Stimulated activated CD4-positive, alpha-beta T cell treated with anti-CD3 and anti-CD28 coated beads, TNF-alpha, amount 100 ng/mL, for 4 hours (primary cell): Measurements from ENCODE around the gene MTRFR.
A peak's percentile ranks its signal among the peaks of the same experiment; 100 is the strongest.
"Not testable (repeated sequence)": the region's sequence is repeated elsewhere in the genome, so short reads cannot be mapped to it uniquely, and the experiment has no call there.

Experiments used
- DNase-seq, 3 experiments: peaks; one replicate each; pipeline ENCODE4 v3.0.0-alpha.2; 2020; ENCODE audit warnings: low read depth in 3 of 3

Gene MTRFR

GRCh38 chr12:123248996-123249741 lies 15.9 kb downstream of the MTRFR start:
- not testable (repeated sequence) for DNase-seq

DNA sequence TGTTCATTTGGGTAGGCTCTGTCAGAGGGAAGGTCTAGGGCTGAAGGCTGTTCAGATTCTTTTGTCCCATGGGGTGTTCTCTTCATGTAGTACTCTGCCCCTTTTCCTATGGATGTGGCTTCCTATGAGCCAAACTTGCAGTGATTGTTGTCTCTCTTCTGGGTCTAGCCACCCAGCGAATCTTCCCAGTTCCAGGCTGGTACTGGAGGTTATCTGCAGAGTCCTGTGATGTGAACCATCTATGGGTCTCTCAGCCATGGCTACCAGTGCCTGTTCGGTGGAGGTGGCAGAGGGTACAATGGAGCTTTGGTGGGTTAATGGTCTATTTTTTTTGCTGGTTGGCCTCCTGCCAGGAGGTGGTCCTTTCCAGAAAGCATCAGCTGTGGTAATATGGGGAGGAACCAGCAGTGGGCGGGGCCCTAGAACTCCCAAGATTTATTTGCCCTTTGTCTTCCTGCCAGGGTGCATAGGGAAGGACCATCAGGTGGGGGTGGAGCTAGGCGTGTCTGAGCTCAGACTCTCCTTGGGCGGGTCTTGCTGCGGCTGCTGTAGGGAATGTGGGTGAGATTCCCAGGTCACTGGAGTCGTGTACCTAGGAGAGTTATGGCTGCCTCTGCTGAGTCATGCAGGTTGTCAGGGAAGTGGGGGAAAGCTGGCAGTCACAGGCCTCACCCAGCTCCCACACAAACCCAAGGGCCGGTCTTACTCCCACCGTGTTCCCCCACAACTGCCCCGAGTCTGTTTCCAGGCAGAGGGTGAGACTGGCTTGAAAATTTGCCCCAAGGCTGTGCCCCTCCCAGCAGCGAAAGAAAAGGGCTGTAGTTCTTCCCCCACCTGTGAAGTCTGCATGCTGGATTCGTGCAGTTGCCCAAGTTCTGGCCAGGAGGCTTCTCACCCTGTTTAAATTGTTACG lies 17.5 kb downstream of the MTRFR start:
- no peak for DNase-seq

GRCh38 chr12:123251403-123252076 lies 18.3 kb downstream of the MTRFR start:
- DNase-seq = no peak

GRCh38 chr12:123252365-123252764 lies 19.1 kb downstream of the MTRFR start:
- DNase-seq = not testable (repeated sequence)

DNA sequence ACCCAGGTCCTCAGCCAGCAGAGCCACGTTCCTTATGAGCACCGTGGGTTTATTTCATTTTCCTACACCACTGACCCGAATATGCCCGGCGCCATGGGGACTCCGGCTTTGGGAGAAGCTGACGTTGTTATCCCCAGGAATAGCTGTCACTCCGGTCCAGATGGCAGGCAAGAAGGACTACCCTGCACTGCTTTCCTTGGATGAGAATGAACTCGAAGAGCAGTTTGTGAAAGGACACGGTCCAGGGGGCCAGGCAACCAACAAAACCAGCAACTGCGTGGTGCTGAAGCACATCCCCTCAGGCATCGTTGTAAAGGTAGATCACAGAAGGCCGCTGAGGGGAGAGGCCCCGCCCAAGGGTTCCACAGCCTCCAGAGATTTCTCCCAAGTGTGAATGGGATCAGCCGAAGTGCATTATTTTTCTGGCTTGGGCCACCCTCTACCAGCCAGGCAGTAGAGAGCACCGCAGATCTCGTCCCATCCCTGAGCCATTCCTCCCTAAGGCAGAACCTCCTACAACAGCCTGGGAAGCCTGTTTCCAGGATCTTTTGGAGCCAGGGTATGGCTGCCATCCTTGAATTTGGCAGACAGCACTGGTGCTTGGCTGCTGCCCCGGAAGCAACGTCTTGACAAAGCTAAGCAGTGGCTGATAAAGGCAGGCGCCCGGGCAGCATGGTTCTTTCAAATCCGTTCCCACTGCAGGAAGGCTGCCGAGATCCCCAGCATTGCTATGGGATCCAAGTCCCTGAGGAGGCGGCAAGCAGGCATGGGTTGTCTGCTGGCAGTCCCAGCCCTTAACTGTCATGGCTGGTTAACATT lies 20.6 kb downstream of the MTRFR start:
- DNase-seq = no peak

GRCh38 chr12:123254853-123255446 lies 21.7 kb downstream of the MTRFR start:
- DNase-seq = no peak

DNA sequence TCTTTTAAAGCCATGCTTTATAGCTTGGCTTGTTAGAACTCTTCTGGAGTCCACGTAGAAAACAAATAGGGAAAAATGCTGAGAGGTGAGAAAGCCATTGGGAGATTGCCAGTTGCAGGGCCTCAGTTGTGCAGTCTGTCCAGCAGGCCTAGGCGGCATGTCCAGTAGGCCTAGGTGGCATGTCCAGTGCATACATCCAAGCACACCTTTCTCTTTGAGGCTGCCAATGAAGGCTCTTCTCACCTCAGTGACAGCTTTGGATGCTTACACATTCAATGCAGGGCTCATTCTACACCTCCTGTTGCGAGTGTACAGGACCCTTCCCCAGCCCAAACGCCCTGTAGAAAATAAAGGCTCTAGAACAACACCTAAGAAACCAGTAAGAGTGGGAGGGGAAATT lies 25.4 kb downstream of the MTRFR start:
- no peak for DNase-seq

DNA sequence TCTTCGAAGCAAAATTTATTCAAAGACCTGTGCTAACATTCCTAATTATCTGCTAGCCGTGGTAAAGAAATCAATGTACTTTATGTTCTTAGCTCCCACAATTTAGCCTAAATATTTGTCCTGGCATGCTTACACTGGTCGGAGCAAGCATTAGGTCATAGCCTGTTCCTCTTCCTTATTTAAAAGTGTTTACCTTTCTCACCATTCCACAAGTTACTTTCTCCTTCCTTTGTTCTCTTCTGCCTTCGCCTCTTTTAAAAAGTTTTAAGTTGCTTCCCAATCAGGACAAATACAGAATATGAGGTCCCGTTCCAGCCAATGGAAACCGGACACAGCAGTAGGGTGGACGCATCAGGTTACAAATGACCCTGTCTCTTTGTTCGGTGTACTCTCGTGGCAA lies 26.8 kb downstream of the MTRFR start:
- DNase-seq = no peak

- no peak for DNase-seq
Observed at GRCh38 chr12:123261196-123261595, 28.0 kb downstream of the MTRFR start.

DNA sequence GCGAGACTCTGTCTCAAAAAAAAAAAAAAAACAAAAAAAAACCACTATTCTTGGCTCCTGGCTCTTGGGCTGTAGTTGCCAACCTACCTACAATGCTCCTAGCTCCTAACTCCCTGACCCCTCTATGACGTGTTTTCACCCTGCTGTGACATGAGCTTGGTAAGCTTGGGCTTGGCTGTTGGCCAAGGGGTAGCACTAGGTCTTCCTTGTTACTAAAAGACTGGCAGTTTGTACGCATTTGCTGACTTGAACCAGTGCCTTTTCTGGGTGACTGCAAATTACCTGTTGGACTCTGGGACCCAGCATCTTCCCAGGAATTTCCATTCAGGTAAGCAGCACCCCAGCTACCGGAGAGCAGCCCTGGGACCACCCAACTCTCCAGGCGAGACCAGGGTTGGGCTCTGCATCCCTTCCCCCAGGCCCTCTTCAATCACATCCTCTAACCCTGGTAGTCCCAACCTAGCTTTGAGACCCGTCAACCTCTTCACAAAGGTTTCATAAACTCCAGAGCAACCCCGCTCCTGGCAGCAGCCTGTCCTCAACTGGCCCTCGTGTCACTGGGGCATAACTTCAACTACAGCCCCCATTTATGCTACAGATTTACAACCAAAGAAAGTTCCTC lies 30.1 kb downstream of the MTRFR start:
- no peak for DNase-seq

DNA sequence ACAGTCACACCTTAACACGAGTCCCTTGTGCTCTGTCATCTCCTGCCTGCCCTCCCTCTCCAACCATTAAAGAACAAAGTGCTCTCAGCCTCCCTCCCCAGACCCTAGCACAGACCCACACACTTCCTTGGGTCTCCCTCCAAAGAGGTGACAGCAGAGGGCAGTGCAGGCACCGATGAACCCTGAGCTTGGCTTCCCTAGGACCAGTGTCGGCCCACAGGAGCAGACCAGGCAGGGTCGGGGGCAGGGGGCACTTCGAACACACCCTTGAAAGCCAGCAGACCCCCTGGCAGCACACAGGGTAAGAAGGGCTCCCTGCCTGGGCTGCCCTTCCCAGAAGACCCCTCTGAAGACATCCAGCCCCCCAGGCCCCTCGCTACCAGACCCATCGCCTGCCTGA lies 31.4 kb downstream of the MTRFR start:
- DNase-seq = no peak

DNA sequence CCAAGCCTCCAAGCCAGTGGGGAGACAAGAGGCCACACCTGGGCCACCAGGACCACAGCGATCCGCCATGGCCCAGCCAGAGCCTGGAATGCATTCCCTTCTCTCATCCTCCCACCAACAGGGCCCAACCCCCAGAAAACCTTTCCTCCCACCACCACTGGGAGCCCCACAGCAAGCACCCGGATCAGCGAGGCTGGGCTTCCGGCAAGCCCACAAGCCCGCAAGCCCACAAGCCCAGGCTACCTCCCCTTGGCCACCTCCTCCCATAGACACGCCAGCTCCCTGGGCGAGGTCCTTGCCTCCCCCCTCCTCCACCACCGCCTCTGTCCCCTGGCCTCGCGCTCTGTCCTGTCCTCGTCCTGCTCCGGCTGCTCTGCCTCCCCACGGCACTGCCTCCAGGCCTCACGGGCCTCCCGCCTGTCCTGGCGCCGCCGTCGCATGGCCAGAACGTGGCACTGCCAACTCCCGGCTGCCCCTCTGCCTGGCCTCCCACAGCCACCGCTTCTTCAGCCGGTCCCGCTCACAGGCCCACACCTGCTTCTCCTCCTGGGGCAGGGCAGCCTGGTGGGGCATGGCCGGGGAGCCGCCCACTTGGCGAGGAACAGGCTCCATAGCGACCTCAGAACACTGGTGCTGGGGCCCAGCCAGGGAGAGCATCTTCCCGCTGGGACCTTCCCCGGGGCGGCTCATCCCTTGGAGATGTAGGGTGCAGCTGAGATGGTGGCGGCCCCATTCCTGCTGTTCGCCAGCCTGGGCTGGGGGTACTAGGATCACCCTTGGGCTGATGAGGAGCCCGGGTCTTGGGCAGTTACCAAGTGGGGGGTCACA lies 32.8 kb downstream of the MTRFR start:
- DNase-seq = no peak

DNA sequence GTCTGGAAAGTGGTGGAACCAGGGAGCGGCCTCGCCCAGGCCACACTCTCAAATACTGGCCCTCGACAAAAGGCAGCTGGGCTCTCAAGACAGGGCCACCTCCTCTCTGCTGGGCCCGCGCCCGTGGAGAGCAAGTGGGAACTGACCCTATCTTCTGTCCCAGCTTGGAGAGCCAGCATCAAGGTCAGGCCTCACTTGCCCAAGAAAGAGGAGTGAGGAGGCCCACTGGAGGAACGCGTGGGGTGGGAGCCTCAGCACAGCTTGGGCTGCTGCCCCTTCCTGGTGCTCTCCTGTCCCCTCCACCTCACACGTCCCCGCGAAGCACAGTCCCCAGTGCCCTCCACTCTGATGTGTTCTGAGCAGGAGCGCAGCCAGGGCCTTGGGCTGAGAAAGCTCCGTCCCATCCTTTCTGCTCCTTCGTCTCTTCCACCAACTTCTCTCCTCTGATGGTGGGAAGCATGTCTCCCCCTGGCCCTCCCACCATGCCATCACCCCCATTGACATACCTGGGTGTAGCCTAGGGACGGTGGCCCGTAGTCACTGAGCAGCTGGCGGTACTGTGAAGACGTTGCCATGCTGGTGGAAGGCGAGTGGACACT lies 33.5 kb downstream of the MTRFR start:
- no peak for DNase-seq

- no peak for DNase-seq
Observed at GRCh38 chr12:123267335-123267920, 34.2 kb downstream of the MTRFR start.

DNA sequence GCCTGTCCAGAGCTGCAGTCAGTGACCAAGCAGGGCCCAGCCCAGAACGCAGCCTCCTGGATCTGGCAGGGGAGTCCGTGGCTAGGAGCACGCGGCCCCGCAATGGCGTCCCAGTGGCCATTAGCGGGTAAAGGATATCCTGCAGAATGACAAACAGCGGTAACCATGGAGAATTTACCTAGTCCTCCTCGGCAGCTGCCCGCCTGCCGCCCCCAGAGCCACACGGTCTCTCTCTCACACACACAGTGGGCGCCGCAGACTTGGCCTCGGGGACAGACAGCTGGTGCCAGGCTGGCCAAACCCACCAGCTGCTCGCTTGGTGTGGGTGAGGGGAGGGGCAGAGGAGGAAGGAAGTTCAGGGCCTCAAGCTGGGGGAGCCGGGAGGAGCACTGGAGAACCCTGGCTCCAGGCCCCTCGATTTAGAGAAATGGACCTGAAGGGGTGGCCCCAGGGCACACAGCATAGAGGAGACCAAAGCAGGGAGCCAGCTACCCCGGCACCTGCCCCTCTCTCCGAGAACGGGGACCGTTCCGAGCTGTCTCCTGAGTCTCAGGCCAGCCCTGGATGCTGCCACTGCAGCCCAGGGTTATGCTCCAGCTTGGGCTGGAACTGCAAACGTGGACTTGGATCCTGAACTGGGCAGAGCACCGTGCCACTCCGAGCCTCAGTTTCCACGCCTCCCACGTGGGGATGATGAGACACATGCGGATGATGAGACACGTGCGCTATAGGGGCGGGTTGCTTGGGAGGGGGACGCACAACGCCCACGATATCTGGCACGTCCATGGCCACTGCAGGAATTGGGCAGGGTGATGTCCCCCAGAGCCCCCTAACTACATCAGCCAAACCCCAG lies 35.0 kb downstream of the MTRFR start:
- no peak for DNase-seq

GRCh38 chr12:123268850-123269249 lies 35.6 kb downstream of the MTRFR start:
- no peak for DNase-seq

- DNase-seq = peak in 1 of 3 experiments; percentile 8
Observed at GRCh38 chr12:123269395-123269892, 36.2 kb downstream of the MTRFR start.

- no peak for DNase-seq
Observed at GRCh38 chr12:123269896-123270213, 36.6 kb downstream of the MTRFR start.
